HG03460 (cell line): Measurements from ENCODE around the gene CNOT6.

Experiments
- ATAC-seq: cut with Tn5 transposase; IDR thresholded peaks from one replicate; pipeline ENCODE4 v1.9.1; 2021; ENCODE audit not compliant: unreplicated experiment

CNOT6 gene

DNA sequence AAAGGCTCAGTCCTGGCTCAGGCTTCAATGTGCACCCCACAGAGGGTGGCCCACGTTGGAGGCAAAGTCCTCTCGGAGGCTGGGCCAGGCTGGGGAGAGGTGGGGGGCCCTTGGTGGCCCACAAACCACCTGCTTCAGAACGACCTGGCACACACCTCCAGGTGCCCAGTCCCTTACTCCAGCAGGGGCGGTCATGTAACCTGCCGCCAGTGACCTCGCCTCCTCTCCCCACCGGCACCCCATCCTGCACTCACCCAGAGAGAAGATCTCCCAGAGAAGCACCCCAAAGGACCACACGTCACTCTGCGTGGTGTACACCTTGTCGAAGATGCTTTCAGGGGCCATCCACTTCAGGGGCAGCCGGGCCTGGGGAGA, 119.6 kb downstream of the CNOT6 start:
- ATAC-seq, result no peak

DNA sequence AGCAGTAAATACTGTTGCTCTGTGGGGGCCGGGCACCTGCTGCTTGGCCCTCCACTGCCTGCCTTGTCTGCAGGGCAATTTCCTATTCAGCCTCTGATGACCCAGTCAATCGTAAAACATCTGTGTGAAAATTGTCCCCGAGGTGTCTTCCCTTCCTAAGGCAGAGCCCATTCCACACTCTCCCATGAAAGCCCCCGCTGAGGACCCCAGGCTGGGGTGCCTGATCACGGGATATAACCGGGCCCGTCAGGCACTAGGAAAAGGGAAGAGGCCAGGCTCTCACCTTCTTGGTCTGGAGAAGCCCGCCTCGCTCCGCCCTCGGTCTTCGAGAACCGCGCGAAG, 124.3 kb downstream of the CNOT6 start:
- no peak for ATAC-seq

DNA sequence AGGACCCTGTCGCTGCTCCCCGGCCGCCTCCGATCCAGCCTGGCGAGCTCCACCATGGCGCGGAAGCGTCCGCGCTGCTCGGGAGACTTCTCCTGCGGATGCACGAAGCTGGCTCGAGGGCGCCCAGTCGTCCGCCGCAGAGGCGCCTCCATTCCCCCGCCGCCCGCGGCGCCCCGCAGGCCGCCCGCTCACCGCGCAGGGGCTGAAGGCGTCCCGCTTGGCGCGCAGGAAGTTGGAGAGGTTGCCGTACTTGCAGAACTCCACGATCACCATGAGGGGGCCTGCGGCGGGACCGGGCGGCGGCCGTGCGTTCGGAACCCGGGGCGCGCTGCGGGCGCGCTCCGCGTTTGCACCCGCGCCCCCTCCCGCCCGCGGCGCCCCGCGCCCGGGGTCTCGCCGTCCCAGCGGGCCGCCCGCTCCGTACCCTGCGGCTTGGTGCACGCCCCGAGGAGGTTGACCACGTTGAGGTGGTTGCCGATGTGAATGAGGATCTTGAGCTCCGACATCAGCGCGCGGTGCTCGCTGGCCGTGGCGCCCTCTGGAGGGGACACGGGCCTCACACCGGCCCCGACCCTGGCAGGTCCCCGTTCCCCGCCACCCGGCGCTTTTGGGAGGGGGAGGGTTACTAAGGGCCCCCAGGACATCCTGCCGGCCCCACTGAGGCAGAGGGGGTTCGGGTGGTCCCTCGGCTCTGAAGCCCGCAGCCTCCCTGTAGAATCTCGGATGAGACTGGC, 124.8 kb downstream of the CNOT6 start:
- no peak for ATAC-seq

DNA sequence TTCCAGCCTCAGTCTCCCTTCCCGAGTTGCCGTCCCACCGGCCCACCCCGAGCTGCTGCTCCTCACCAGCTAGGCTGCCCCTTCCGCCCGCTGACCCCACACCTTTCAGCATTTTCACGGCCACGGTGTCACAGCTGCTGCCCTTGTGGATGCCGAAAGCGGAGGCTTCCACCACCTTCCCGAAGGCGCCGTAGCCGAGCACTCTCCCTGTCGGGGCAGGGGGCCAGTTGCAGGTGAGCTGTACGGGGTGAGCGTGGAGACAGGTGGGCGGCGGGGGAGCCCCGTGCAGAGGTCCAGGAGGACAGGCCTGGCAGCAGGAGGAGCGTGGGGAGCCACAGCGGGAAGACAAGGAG, 125.4 kb downstream of the CNOT6 start:
- ATAC-seq, result no peak

DNA sequence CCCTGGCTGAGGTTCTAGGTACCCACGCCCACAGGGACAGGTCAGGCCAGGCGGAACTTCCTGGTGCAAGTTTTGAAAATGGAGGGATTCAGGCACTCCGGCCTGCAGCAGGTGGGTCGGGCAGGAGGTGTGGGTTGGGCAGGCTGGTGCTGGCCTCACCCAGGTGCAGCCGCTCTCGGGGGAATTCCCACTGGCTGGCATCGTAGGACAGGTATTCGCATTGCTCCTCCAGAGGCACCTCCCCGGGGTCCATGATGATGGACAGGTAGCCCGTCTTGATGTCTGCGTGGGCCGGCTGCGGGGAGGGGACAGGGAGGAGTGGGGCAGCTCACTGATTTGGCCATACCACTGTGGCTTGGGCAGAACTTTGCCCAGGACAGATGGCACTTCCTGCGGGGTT, 125.8 kb downstream of the CNOT6 start:
- ATAC-seq, result no peak

DNA sequence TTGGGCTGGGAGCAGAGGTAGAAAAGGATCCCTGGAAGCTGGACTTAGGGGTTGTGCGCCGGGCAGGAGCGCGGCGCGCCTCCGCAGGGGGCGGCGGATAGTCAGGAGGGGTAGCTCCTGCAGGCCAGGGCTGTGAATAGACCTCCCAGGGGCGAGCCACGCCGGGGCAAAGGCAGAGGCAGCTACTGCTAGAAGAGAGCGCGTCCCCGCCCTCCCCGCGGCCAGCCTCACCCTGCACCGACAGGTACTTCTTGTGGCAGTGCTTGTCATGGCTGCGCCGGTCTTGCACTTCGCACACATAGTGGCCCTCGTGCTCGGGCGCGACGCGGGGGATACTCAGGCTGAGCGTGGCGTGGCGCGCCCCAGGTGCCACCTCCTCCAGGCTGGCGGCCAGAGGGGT, 127.1 kb downstream of the CNOT6 start:
- no peak for ATAC-seq

DNA sequence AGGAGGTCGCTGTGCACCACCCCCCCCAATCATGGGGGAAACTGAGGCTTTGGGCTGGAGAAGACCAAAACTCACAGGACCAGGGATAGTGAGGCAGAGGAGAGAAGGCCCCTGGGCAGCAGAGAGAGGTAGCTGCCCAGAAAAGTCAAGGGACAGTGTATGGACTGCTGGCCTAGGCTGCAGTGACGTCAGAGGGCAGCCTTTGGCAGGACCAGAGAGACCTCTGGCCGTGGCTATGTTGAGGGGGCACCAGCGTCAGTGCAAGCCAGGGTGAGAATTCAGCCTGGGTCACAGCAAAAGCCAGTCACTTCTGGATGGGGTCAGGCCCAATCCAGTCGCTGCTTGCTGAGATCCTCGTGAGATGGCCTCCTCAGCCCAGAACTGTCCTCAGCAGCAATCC, 128.7 kb downstream of the CNOT6 start:
- ATAC-seq, result no peak

DNA sequence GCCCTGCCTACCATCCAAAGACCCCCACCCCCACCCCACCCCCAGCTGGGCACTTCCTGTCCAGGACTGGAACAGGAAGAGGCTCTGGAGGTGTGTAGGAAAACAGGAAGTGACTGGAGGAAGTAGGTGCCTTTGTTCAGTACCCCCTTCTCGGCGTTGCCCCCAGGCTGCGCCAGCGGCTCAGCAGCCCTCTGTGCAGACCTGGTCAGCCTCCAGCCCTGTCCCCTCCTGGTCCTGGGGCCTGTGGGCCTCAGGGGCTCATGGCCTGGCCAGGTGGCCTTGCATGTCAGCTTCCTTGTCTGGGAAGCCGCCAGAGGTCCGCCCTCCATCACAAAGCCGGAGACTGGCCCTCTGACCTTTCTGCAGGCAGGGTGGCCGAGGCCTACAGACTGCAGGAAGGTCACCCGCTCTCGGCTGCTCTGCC, 129.2 kb downstream of the CNOT6 start:
- ATAC-seq, result no peak

DNA sequence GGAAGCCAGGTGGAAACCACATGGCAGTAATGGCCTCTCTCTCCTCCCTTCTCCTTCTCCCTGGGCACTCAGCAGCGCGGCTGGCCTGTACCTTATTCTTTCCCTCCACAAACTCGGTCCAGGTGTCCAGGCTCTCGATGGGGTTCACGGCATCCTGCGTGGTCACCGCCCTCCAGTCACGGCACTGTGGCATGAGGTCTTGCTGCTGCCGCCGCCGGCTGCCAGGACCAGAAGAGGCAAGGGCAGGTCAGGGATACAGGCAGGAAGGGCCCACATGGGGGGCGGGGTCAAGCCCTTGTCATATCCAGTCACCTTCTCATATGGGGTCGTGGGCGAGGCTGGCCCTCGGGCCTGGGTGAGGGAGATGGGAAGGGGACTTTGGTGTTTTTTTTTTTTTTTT, 129.7 kb downstream of the CNOT6 start:
- ATAC-seq, result no peak

DNA sequence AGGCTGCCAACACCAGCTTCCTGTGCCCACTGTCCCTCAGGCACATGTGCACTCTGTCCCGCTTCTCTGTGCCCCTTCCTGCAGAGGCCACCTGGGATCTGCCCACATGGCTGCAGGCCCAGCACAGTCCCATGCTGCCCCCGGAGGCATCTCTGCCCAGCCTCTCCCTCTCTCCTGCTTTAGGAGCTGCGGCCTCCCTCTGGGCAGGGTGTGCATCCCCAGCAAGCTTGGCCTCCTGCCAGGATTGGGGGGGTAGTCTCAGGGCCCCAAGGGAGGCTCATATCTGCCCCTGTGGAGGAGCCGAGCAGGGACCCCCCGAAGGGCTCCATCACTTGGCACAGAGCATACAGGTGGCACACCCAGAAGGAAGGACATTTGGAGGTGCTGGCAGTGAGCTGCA, 130.4 kb downstream of the CNOT6 start:
- no peak for ATAC-seq

DNA sequence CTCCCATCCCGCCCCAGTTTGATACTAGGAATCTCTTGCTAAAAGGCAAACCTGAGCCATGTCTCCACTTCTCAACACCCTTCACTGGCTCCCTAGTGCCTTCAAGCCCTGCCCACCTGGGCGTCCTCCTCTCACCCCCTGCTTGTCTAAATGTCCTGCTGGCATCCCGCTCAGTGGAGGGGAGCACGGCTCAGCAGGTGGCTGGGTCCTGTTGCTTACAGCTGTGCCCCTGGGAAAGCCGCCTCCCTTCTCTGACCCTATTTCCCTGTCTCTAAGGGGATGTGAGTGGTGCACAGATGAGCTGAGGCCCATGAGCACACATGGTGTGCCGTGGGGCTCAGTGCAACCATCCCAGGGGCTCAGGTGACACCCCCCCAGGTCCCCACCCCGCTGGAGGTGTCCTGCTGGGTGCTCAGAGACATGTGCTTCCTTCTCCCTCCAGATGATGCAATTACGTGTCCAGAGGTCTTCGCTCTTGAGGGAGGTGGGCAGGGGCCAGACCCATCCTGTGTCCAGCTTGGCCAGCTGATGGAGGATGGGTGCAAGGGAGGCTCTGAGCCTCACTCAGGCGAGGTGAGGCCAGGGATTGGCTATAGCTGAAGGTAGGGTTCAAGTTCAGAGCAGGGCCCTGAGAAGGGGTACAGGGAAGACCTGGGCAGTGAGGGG, 131.1 kb downstream of the CNOT6 start:
- no peak for ATAC-seq

DNA sequence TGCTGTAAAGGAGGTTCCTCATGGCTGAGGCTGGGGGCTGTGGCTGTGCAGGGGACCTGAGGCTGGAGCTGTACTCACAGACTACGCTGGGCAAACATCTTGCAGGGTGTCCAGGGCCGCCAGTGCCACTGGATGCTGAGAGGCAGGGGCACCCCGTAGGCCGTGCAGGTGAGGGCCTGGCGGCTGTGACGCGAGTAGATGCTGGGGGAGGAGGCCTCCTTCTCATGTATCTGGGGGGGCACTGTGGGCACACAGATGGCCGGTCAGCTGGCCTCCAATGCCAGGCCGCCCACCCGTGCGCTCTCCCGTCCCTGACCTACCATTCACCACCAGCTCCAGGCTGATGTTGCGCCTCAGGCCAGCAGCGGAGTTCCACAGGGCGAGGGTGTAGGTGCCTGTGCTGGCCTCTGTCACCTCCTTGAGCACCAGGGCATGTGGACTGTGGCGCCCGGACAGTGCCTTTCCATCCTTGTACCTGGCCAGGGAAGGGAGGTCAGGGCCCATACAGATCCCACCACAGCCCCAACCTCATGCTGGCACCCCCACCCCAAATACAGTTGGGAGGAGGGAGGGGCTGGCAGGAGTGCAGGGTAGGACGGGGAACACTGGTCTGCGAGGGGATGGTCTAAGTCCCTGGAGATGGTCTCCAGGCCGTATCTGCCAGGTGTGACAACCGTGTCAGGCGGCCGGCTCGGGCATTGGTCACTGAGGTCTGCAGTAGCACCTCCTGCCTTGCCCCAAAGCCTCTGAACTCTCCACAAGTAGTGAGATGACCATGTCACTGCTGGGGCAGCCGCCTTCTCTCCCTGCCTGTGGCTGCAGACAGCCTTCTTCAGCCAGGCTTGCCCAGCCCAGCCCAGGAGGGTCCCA, 131.8 kb downstream of the CNOT6 start:
- ATAC-seq, result no peak

DNA sequence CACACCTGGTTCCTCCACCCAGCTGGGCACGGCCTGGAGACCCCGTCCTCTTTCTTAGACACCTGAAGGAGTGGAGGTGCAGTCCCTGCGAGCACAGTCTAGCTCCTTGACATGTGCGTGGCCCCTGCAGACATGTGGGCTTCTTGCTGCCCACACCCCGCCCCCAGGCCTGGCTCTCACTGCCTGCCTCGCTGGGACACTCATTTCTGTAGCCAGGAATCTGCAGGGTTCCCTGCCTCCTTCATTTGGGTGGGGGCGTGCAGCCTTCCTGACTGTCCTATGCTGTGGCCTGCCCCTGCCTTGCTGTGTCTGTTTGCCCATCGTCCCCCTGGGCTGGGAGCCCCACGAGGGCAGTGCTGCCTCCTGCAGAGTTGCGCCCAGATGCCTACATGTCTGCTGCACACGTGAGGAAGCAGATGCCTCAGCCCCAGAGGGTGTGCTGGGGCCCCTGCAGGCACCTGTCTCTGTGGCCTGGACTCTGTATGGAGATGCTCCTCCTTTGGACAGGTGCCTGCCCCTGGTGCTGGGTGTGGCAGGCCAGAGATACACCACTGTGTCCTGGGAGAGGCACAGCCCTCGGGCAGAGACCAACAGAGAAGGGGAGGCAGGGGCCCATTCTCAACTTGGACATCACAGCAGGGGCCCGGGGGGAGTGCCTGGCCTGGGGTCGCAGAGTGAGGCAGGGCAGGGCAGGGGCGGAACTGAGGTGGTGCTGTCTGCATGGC, 132.6 kb downstream of the CNOT6 start:
- ATAC-seq, result no peak

DNA sequence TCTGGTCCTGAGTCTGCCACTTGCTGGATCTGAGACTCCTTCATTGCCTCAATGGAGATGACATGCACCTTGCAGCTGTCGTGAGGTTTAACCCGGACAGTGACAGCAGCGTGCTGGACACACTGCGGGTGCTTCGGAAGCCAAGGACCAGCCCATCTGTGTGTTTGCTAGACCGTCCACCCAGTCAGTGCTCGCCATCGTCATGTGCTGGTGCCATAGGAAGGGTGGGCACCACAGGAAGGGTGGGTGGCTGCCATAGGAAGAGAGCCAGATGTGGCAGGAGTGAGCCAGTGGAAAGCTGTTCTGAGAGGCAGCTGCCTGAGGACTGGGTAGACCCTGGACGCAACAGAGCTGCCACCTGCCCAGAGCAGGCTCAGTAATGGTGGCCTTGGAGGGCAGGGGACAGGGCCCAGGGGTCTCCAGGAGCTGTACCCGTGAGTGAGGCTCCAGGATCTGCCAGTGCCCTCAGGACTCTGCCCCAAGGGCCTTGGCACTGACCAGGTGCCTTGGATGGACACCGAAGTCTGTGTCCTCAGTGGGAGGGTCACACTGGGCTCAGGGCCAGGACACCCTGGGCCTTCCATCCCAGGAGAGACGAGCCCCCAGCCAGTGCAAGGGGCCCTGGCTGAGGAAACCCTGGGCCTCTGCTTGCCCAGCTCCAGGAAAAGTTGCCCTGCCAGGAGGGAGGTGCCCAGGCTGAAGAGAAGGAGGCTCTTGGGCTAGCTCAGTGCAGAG, 133.4 kb downstream of the CNOT6 start:
- no peak for ATAC-seq
